ENCODE measurements around the gene SLC5A9.
"Not testable (repeated sequence)": the region's sequence is repeated elsewhere in the genome, so short reads cannot be mapped to it uniquely, and the experiment has no call there.

The SLC5A9 gene

DNA sequence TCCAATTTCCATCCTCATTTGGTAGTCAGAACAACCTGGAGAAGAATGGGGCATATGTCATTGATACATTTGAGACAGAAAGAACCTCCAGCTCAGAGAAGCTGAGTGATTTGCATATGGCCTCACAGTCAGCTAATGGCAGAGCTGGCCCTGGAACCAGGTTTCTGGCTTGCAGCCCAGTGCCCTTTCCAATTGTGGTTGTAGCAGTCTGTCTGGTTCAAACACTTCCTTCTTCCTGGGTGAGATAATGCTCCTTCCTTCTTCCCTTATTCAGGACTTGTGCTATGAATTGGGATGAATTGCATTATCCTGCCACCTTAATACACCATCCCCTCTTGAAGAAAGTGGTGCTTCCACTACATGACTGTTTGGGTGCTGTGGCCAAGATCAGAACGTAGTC, 24.2 kb downstream of the SLC5A9 start:
- Mint-ChIP-seq H3K27me3 (peaks cover 1% of the 10 kb centered on the region), H3K4me1 (ENCODE audit: low read depth) (peaks cover 4% of the 10 kb centered on the region), H3K27ac (no peak overlapping the region)

DNA sequence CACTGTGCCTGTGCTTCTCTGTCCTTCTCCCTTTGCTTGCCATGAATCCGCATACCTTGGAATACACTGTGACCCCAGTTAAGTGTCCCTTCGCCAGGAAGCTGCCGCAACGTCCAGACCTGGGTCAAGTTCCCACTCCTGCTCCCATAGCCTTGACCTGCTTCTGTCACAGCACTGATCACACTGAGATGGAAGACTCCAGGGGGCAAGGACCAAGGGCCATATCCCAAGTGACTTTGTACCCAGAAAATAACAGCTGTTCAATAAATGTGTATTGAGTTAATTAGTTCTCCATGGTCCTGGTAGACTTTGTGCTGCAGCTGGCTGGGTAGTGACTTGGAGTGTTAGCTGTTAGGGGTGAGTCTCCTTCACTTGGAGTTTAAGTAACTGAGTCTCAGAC, 25.8 kb downstream of the SLC5A9 start:
- no peaks in the 10 kb centered on the region for H3K36me3 Mint-ChIP-seq
- H3K4me1 Mint-ChIP-seq (ENCODE audit: low read depth), result peaks cover 4% of the 10 kb centered on the region
- no peak overlapping the region for H3K4me3 Mint-ChIP-seq
- no peaks in the 10 kb centered on the region for H3K9me3 Mint-ChIP-seq (ENCODE audit: low read depth)
- H3K27me3 Mint-ChIP-seq, result peaks cover 1% of the 10 kb centered on the region
- no peak overlapping the region for H3K27ac Mint-ChIP-seq

More for the DNA sequence above, 24.2 kb downstream of the SLC5A9 start:
- Mint-ChIP-seq H3K4me3 (no peak overlapping the region), H3K9me3 (ENCODE audit: low read depth) (no peaks in the 10 kb centered on the region), H3K36me3 (no peaks in the 10 kb centered on the region)

DNA sequence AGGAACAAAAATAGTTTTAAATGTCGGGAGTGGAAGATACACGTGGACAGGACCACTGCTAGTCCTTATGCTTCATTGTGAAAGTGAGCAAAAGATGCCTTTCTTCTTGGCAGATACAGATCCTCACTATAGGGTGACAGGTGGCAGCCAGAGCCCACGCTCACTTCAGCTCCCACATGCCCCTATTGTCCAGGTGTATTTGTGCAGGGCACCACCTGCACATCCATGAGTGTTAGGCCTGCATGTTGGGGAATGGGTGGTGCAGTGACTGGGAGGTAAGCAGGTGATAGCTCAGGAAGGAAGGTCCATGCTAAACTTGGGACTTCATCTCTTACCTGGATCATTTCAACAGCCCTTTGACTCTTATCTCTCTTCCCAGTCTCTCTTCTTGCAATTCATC, 27.4 kb downstream of the SLC5A9 start:
- Mint-ChIP-seq H3K27ac (no peak overlapping the region), H3K36me3 (no peaks in the 10 kb centered on the region), H3K27me3 (peaks cover 1% of the 10 kb centered on the region), H3K4me1 (ENCODE audit: low read depth) (peaks cover 4% of the 10 kb centered on the region), H3K4me3 (no peak overlapping the region), H3K9me3 (ENCODE audit: low read depth) (no peaks in the 10 kb centered on the region)

DNA sequence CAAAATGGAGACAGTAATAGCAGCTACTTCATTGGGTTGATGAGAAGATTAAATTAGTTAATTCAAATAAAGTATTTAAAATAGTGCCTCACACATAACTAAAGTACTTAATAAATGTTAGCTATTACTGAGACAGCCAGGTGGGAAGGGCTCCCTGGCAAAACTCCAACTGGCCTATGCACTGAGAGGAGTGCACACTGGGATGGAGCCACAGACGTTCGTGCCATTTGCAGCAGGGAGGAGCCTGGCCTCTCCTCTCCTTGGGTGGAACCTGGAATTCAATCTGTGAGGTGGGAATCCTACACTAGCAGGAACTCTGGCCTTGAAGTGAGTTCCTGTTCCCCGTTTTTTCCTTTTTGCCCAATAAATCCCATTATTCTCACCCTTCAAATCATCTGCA, 28.1 kb downstream of the SLC5A9 start:
- H3K27me3 Mint-ChIP-seq, result peaks cover 1% of the 10 kb centered on the region
- no peaks in the 10 kb centered on the region for H3K4me1 Mint-ChIP-seq (ENCODE audit: low read depth)
- no peak overlapping the region for H3K27ac Mint-ChIP-seq

DNA sequence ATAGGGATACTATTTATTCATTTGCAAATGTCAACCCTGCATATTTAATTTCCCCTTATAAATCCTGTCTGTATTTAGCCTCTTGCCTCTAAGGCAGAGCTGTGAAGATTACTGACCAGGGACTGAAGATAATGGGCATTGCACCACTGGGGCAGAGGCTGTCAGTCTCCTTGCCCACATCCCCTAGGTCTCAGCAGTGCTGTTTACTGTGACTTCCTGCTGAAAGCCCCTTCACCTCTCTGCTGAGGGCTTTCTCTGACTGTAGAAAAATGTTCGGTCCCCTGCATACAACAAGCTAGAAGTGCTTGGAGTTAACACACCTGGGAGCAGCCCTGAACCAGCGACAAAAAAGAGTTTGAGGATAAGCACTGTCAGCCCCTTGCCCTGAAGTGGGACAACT, 28.8 kb downstream of the SLC5A9 start:
- H3K4me1 Mint-ChIP-seq (ENCODE audit: low read depth), result no peaks in the 10 kb centered on the region
- no peak overlapping the region for H3K27ac Mint-ChIP-seq
- H3K9me3 Mint-ChIP-seq (ENCODE audit: low read depth), result no peaks in the 10 kb centered on the region
- no peaks in the 10 kb centered on the region for H3K36me3 Mint-ChIP-seq
- no peak overlapping the region for H3K4me3 Mint-ChIP-seq
- H3K27me3 Mint-ChIP-seq, result peaks cover 3% of the 10 kb centered on the region

More for the DNA sequence above, 28.1 kb downstream of the SLC5A9 start:
- Mint-ChIP-seq H3K36me3 (no peaks in the 10 kb centered on the region), H3K4me3 (no peak overlapping the region), H3K9me3 (ENCODE audit: low read depth) (no peaks in the 10 kb centered on the region)

DNA sequence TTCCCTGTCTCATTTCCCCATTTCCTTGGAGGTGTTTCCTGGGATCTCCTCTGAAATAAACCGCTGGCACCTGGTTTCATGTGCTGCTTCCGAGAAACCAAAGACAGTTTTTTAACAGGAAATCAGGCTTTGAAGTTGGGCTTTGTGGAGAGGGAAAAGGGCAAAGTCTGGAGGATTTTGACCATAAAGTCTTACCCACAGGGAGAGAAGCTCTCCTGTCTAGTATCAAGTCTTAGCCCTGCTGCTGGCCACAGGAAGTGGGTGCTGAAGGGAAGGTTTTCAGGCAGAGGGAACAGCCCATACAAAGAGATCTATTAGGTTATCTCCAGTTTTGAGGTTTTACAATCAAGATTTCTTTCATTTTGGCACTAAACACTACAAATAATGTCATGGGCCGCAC, 29.3 kb downstream of the SLC5A9 start:
- no peaks in the 10 kb centered on the region for H3K9me3 Mint-ChIP-seq (ENCODE audit: low read depth)
- H3K27ac Mint-ChIP-seq, result no peak overlapping the region
- H3K36me3 Mint-ChIP-seq, result no peaks in the 10 kb centered on the region

DNA sequence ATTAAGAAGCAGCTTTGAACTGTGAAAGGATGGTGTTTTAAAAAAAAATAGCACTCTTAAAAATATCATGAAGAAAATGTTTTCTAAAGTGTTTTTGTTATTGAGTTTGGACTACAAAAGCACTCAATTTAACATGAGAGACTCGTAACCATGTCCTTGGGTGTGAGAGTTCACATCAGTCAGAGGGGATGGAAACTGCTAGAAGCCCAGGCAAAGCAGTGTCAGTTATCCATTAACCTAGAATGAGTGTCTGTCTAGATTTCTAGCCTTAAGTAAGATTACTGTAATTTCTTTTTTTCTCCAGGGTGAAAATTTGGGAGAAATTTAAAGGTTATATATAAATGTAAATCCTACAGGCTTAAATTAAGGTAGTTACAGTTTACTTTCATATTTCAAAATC, 31.7 kb downstream of the SLC5A9 start:
- Mint-ChIP-seq H3K27me3 (peaks cover 3% of the 10 kb centered on the region), H3K4me3 (no peak overlapping the region), H3K27ac (no peak overlapping the region), H3K4me1 (ENCODE audit: low read depth) (no peaks in the 10 kb centered on the region), H3K36me3 (no peaks in the 10 kb centered on the region), H3K9me3 (ENCODE audit: low read depth) (no peaks in the 10 kb centered on the region)

More for the DNA sequence above, 29.3 kb downstream of the SLC5A9 start:
- Mint-ChIP-seq H3K27me3 (peaks cover 3% of the 10 kb centered on the region), H3K4me1 (ENCODE audit: low read depth) (no peaks in the 10 kb centered on the region), H3K4me3 (no peak overlapping the region)

DNA sequence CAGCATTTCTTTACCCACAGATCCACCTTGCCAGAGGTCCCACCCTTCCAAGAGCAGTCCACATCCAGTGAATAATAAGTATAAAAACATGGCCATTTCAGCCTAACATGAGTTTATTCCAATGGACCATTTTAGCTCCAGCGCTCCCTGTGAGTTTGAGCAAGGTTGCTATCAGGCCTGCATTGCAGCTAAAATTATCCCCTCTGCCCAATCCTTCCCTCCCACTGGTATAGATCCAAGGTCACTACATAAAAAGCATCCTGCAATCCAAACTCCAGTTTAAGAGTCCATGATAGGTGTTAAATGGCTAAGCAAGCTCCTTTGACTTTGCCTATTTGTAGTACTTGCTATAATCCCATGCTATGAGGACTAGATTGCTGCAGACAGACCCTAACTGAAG, 35.6 kb downstream of the SLC5A9 start:
- H3K27me3 Mint-ChIP-seq, result peaks cover 3% of the 10 kb centered on the region
- no peak overlapping the region for H3K4me3 Mint-ChIP-seq
- no peaks in the 10 kb centered on the region for H3K9me3 Mint-ChIP-seq (ENCODE audit: low read depth)
- no peaks in the 10 kb centered on the region for H3K4me1 Mint-ChIP-seq (ENCODE audit: low read depth)
- H3K27ac Mint-ChIP-seq, result no peak overlapping the region
- no peaks in the 10 kb centered on the region for H3K36me3 Mint-ChIP-seq

DNA sequence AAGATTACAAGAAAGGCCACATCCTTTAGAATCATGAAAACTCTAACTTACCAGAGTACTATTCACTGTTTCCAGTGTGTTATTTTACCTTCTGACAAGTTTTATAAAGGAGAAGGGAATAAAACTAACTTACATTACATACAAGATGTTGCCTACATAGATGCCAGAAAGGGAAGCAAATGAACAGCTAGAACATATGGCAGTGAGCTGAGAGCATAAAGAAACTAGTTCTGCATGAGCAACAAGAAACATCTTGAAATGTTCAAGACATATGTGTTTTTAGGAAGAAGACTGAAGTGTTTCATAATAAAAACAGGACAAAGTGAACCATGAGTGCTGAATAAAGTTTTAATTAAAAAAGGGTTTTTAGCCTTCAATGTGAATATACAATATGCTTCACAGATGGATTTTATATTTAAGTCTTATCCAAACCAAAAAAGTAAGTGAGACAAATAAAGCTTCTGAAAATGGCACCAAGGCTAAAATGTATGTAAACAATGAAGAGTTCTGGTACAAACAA, 39.4 kb downstream of the SLC5A9 start:
- H3K4me1 Mint-ChIP-seq (ENCODE audit: low read depth), result no peaks in the 10 kb centered on the region
- peaks cover 4% of the 10 kb centered on the region for H3K9me3 Mint-ChIP-seq (ENCODE audit: low read depth)

DNA sequence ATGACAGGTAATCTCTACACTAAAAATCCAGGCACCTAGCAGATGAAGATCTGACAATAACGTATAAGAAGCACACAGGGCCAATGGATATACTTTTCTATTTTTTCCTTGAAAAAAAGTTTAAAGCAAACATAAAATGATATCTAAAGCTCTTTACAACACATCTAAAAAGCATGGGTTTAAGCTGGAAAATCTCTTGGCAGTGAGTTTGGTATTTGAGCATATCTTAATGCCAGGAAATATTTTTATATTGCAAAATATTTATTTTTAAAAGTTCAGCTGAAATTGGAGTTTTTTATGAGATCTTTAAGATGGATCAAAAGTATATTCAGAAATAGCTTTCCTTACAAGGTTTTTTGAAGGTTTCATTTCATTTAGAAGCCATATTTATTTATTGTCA, 40.5 kb downstream of the SLC5A9 start:
- peaks cover 4% of the 10 kb centered on the region for H3K27me3 Mint-ChIP-seq
- no peak overlapping the region for H3K27ac Mint-ChIP-seq
- H3K4me3 Mint-ChIP-seq, result no peak overlapping the region
- peaks cover 4% of the 10 kb centered on the region for H3K9me3 Mint-ChIP-seq (ENCODE audit: low read depth)
- no peaks in the 10 kb centered on the region for H3K36me3 Mint-ChIP-seq
- H3K4me1 Mint-ChIP-seq (ENCODE audit: low read depth), result no peaks in the 10 kb centered on the region

More for the DNA sequence above, 39.4 kb downstream of the SLC5A9 start:
- H3K36me3 Mint-ChIP-seq, result no peaks in the 10 kb centered on the region
- no peak overlapping the region for H3K4me3 Mint-ChIP-seq
- peaks cover 4% of the 10 kb centered on the region for H3K27me3 Mint-ChIP-seq
- no peak overlapping the region for H3K27ac Mint-ChIP-seq

DNA sequence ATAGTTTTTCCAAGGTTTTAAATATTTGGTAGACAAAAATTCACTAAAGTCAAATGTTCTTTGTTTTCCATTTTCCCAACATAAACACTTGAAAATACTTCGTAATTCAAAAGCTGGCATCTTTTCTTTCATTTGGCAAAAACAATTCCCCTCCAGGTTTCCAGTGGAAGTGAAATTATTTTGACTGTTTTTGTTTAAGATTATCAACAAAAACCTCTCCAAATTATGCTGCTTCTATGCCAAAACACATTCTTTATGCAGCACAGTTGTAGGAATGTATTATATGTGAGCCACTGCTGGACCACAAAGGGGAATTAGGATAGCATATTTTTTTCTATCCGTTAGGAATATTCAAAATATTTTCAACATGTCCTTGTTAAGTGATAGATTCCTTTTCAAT, 44.1 kb downstream of the SLC5A9 start:
- Mint-ChIP-seq H3K36me3 (no peaks in the 10 kb centered on the region), H3K27me3 (peaks cover 2% of the 10 kb centered on the region), H3K27ac (no peak overlapping the region), H3K9me3 (ENCODE audit: low read depth) (peaks cover 4% of the 10 kb centered on the region), H3K4me1 (ENCODE audit: low read depth) (no peaks in the 10 kb centered on the region), H3K4me3 (no peak overlapping the region)

DNA sequence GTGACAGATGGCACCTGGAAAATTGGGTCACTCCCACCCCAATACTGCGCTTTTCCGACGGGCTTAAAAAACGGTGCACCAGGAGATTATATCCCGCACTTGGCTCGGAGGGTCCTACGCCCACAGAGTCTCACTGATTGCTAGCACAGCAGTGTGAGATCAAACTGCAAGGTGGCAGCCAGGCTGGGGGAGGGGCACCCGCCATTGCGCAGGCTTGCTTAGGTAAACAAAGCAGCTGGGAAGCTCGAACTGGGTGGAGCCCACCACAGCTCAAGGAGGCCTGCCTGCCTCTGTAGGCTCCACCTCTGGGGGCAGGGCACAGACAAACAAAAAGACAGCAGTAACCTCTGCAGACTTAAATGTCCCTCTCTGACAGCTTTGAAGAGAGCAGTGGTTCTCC, 54.9 kb downstream of the SLC5A9 start:
- peaks cover 14% of the 10 kb centered on the region for H3K27me3 Mint-ChIP-seq
- not testable (repeated sequence) for H3K36me3 Mint-ChIP-seq; H3K9me3 Mint-ChIP-seq (ENCODE audit: low read depth); H3K4me3 Mint-ChIP-seq; H3K27ac Mint-ChIP-seq; H3K4me1 Mint-ChIP-seq (ENCODE audit: low read depth)

DNA sequence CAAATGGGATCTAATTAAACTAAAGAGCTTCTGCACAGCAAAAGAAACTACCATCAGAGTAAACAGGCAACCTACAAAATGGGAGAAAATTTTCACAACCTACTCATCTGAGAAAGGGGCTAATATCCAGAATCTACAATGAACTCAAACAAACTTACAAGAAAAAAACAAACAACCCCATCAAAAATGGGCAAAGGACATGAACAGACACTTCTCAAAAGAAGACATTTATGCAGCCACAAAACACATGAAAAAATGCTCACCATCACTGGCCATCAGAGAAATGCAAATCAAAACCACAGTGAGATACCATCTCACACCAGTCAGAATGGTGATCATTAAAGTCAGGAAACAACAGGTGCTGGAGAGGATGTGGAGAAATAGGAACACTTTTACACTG, 59.8 kb downstream of the SLC5A9 start:
- H3K9me3 Mint-ChIP-seq (ENCODE audit: low read depth); H3K27me3 Mint-ChIP-seq; H3K36me3 Mint-ChIP-seq; H3K4me1 Mint-ChIP-seq (ENCODE audit: low read depth); H3K27ac Mint-ChIP-seq; H3K4me3 Mint-ChIP-seq: not testable (repeated sequence)

DNA sequence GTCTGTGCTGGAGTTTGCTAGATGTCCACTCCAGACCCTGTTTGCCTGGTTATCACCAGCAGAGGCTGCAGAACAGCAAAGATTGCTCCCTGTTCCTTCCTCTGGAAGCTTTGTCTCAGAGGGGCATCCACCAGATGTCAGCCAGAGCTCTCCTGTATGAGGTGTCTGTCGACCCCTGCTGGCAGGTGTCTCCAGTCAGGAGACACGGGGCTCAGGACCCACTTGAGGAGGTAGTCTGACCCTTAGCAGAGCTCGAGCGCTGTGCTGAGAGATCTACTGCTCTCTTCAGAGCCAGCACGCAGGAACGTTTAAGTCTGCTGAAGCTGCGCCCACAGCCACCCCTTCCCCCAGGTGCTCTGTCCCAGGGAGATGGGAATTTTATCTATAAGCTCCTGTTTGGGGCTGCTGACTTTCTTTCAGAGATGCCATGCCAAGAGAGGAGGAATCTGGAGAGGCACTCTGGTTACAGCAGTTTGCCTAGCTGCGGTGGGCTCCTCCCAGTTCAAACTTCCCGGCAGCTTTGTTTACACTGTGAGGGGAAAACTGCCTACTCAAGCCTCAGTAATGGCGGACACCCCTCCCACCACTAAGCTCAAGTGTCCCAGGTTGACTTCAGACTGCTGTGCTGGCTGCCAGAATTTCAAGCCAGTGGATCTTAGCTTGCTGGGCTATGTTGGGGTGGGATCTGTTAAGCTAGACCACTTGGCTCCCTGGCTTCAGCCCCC, 62.3 kb downstream of the SLC5A9 start:
- H3K4me3 Mint-ChIP-seq; H3K27me3 Mint-ChIP-seq; H3K27ac Mint-ChIP-seq; H3K36me3 Mint-ChIP-seq; H3K4me1 Mint-ChIP-seq (ENCODE audit: low read depth); H3K9me3 Mint-ChIP-seq (ENCODE audit: low read depth): not testable (repeated sequence)

DNA sequence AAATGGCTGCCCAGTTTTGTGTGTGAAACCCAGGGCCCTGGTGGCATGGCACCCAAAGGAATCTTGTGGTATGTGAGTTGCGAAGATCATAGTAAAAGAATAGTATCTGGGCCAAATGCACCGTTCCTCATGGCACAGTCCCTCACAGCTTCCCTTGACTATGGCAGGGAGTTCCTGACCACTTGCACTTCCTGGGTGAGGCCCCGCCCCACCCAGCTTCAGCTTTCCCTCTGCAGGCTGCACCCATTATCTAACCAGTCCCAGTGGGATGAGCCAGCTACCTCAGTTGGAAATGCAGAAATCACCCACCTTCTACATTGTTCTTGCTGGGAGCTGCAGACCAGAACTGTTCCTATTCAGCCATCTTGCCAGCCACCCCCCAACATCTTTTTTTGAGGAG, 63.0 kb downstream of the SLC5A9 start:
- H3K4me1 Mint-ChIP-seq (ENCODE audit: low read depth), result no peaks in the 10 kb centered on the region
- no peak overlapping the region for H3K4me3 Mint-ChIP-seq
- H3K27ac Mint-ChIP-seq, result no peak overlapping the region
- peaks cover 6% of the 10 kb centered on the region for H3K9me3 Mint-ChIP-seq (ENCODE audit: low read depth)
- H3K36me3 Mint-ChIP-seq, result no peaks in the 10 kb centered on the region
- H3K27me3 Mint-ChIP-seq, result no peaks in the 10 kb centered on the region

DNA sequence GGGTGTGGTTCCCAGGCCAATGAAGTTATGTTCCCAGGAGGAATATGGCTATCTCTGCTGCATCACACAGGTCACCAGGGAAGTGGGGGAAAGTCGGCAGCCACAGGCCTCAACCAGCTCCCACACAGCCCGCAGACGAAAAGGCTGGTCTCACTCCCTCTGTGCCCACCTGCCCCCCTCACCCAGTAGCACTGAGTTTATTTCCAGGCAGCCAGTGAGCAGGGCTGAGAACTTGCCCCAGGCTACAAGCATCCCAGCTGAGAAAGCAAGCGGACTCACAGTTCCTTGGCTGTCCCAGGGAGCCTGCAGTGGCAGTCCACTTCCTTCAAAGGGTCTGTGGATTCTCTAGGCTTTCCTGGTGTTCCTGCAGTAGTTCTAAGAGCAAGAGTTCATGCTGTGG, 68.9 kb downstream of the SLC5A9 start:
- H3K27ac Mint-ChIP-seq, result no peak overlapping the region
- H3K36me3 Mint-ChIP-seq, result no peaks in the 10 kb centered on the region
- no peak overlapping the region for H3K4me3 Mint-ChIP-seq
- H3K27me3 Mint-ChIP-seq, result no peaks in the 10 kb centered on the region
- H3K4me1 Mint-ChIP-seq (ENCODE audit: low read depth), result no peaks in the 10 kb centered on the region
- no peaks in the 10 kb centered on the region for H3K9me3 Mint-ChIP-seq (ENCODE audit: low read depth)
